Stimulated activated CD4-positive, alpha-beta T cell treated with anti-CD3 and anti-CD28 coated beads, Interleukin-15, amount 100 ng/mL, for 48 hours (primary cell): ENCODE results near the gene BCKDK.
"Not testable (repeated sequence)": the region's sequence is repeated elsewhere in the genome, so short reads cannot be mapped to it uniquely, and the experiment has no call there.

ENCODE experiments used
- DNase-seq, 2 donors: peaks; one replicate each; pipeline ENCODE4 v3.0.0-alpha.2; 2020; ENCODE audit warnings: low read depth in 2 of 2

BCKDK gene

GRCh38 chr16:31141489-31142108 lies 33.4 kb downstream of the BCKDK start:
- no peak for DNase-seq

- peak; percentile 98 to 99 for DNase-seq
Measured at GRCh38 chr16:31142109-31143010, 34.2 kb downstream of the BCKDK start.

- no peak for DNase-seq
Measured at GRCh38 chr16:31143011-31143693, 35.0 kb downstream of the BCKDK start.

- DNase-seq = no peak
Measured at GRCh38 chr16:31143694-31144148, 35.5 kb downstream of the BCKDK start.

GRCh38 chr16:31144418-31144817 lies 36.2 kb downstream of the BCKDK start:
- not testable (repeated sequence) for DNase-seq

- no peak for DNase-seq
Measured at GRCh38 chr16:31145398-31145990, 37.3 kb downstream of the BCKDK start.

GRCh38 chr16:31147574-31147973 lies 39.4 kb downstream of the BCKDK start:
- no peak for DNase-seq

GRCh38 chr16:31148281-31148728 lies 40.1 kb downstream of the BCKDK start:
- DNase-seq = no peak

- DNase-seq = no peak
Measured at GRCh38 chr16:31148896-31149295, 40.7 kb downstream of the BCKDK start.

GRCh38 chr16:31149332-31149731 lies 41.1 kb downstream of the BCKDK start:
- DNase-seq = no peak

- no peak for DNase-seq
Measured at GRCh38 chr16:31149894-31150890, 42.0 kb downstream of the BCKDK start, which contains the start of gene PRSS36. TSS of gene PRSS36 (minus strand) at chr16:31150066. CDS start at chr16:31150035, 31 bp downstream.

GRCh38 chr16:31150976-31151375 lies 42.8 kb downstream of the BCKDK start:
- DNase-seq = not testable (repeated sequence)

- no peak for DNase-seq
Measured at GRCh38 chr16:31157136-31157535, 49.0 kb downstream of the BCKDK start.
